ENCODE results near the gene FHOD1. TPM values are rescaled to one million over a fixed set of nuclear protein-coding genes. Genes with fewer than 3 reads are reported as not detected.

Gene FHOD1
- total RNA-seq, 4 donors from 2014 or later: 13.3 to 64.4 (median 38.8) TPM

DNA sequence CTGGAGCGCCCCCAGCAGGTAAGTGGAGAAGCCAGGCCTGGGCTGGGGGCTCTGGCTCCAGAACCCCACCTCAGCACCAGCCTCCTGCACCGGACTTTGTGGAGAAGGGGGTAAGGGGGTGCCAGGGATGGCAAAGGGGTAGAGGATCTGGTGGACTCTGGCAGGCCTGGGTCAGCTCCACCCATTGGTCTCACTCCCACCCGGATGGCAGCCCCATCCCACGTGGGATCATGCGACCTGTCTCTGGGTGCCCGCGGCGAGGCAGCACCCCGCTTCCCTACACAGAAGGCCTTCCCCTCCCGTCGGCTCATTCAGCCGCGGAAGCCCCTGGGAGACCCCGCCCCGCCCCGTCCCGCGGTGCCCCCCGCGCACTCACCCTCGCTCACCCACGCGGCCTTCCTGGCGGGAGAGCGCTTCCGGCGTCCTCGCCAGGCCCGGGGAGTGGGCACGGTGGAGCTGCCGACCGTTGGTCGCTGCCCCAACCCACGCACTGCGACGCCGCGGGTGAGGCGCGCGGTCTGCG is 31.6 kb upstream of the FHOD1 start:
- Histone ChIP-seq H3K4me3 (peak overlapping the region; percentile 65 to 95 (median 85)), H3K27ac (peak overlapping the region; percentile 33 to 75 (median 61)), H3K4me1 (peaks cover 0 to 27% (median 7%) of the 10 kb centered on the region in 4 donors), H3K36me3 (no peaks in the 10 kb centered on the region), H3K27me3 (no peaks in the 10 kb centered on the region), H3K9me3 (no peaks in the 10 kb centered on the region)
- no peak for TF ChIP-seq POLR2A (IDR thresholded peaks at IDR 0.05)
- TF ChIP-seq, protein P1, sequence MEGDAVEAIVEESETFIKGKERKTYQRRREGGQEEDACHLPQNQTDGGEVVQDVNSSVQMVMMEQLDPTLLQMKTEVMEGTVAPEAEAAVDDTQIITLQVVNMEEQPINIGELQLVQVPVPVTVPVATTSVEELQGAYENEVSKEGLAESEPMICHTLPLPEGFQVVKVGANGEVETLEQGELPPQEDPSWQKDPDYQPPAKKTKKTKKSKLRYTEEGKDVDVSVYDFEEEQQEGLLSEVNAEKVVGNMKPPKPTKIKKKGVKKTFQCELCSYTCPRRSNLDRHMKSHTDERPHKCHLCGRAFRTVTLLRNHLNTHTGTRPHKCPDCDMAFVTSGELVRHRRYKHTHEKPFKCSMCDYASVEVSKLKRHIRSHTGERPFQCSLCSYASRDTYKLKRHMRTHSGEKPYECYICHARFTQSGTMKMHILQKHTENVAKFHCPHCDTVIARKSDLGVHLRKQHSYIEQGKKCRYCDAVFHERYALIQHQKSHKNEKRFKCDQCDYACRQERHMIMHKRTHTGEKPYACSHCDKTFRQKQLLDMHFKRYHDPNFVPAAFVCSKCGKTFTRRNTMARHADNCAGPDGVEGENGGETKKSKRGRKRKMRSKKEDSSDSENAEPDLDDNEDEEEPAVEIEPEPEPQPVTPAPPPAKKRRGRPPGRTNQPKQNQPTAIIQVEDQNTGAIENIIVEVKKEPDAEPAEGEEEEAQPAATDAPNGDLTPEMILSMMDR (IDR thresholded peaks at IDR 0.05): peak in 4 of 6 experiments; percentile 13 to 30 (median 21)
- peak in 2 of 3 donors; percentile 39 to 61 for DNase-seq

DNA sequence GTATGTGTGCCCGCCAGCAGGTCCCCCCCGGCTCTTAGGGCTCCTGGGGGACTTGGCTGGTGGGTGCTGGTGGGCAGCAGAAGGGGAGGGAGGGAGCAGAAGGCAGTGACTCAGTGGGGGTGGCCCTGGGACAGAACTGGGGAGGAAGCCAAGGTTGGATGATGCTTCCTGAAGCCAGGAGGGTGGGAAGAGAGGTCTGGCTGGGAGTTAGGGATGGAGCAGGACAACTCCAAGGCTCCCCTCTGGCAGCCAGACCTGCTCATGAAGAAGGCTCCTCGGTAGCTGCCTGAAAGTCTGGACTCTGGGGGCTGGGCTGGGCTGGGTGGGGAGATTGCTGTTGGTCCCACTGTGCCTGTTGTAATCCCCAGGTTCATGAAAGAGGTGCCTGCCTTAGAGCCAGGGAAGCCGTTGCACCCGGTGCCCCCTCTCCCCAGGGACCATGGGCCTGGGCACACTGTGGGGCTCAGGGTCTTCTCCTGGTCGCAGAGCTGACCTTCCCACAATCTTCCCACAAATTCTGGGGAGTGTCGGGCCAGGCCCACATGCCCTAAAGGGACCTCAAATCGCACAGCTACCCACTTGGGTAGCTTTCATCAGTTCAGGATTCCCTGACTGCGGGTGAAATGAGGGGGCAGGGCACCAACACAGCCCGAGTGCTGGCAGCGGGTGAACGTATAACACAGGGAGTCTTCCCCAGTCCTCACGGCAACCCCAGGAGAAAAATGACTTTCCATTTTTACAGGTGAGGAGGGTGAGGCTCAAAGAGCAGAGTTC is 30.9 kb upstream of the FHOD1 start:
- peak overlapping the region; percentile 65 to 95 (median 85) for H3K4me3 ChIP-seq
- H3K9me3 ChIP-seq: no peaks in the 10 kb centered on the region
- no peak for DNase-seq
- TF ChIP-seq, protein P1 (IDR thresholded peaks at IDR 0.05): no peak
- no peak for TF ChIP-seq POLR2A (IDR thresholded peaks at IDR 0.05)
- H3K36me3 ChIP-seq: no peaks in the 10 kb centered on the region
- peak overlapping the region; percentile 33 to 75 (median 61) for H3K27ac ChIP-seq
- H3K27me3 ChIP-seq: no peaks in the 10 kb centered on the region
- H3K4me1 ChIP-seq: peaks cover 0 to 27% (median 7%) of the 10 kb centered on the region in 4 donors

DNA sequence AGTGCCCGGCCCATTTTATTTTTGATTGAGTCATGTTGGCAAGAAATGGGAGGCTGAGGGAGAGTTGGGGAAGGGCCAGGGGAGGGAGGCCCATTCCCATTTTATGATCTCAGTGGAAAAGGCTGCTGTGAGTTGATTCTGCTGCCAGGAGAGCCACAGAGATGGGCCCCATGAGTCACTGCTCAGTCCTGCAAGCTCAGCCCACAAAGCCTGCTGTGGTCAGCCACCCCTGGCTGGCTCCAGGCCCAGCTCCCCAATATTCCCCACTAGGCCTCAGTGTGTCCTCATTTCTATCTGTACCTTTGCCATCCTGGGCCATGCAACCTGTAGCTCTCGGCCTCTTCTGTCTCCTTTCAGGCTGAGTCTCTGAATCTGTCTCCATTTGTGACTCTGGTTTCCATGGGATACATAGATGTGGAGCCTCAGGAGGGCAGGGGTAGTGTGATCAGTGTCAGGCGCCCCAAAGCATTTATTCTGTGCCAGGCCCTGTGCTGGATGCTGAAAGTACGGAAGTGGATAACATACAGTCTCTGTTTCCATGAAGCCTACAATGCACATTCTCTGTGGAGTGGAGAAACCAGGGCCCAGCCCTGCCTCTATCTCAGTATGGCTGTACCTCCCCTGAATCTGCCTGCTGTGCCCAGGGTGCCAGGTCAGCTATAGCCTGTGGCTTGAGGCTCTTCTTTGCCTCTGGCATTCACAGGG is 30.2 kb upstream of the FHOD1 start:
- H3K36me3 ChIP-seq: no peaks in the 10 kb centered on the region

DNA sequence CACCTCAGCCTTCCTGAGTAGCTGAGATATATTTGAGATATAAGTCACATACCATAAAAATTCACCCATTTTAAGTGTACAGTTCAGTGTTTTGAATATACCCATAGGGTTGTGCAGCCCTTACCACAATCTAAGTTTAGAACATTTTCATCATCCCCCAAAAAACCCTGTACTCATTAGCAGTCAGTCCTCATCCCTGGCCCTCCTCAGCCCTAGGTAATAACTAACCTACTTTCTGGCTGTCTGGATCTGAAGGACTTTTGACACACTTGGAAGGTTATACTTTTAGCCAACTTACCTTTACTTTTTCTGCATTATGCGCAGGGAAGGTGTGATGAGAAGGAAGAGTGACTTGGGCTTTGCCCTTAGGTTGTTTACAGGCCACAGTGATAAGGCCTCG is 28.0 kb upstream of the FHOD1 start:
- Histone ChIP-seq H3K4me3 (no peak overlapping the region), H3K36me3 (no peaks in the 10 kb centered on the region)

More for the DNA sequence above, 30.2 kb upstream of the FHOD1 start:
- no peaks in the 10 kb centered on the region for H3K9me3 ChIP-seq
- H3K4me3 ChIP-seq: no peak overlapping the region
- no peaks in the 10 kb centered on the region for H3K27me3 ChIP-seq
- H3K27ac ChIP-seq: peak overlapping the region in 2 of 4 donors; percentile 52 to 70
- H3K4me1 ChIP-seq: peaks cover 0 to 27% (median 7%) of the 10 kb centered on the region in 4 donors
- DNase-seq: no peak
- TF ChIP-seq POLR2A (IDR thresholded peaks at IDR 0.05): no peak

DNA sequence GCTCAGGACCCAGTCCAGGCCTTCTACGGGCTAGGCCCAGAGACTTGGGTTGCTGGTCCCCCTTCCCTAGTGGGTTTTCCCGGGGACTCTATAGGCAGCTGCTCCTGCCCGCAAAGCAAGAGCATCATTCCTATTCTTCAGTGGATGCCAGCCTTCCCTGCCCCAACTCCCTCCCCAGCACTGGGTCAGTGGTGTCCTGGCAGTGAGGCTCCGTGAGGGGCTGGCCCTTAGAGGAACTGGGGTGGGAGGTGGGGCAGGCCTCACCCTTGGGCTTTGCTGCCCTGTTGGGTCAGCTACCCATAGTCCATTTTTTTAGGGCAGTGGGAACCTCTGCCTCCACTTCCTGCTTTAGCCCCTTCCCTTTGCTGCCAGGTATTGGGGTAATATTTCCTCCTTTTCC is 24.2 kb upstream of the FHOD1 start:
- TF ChIP-seq, protein P1 (IDR thresholded peaks at IDR 0.05): no peak
- TF ChIP-seq POLR2A (IDR thresholded peaks at IDR 0.05): no peak
- Histone ChIP-seq H3K27ac (no peak overlapping the region), H3K36me3 (no peaks in the 10 kb centered on the region), H3K9me3 (no peaks in the 10 kb centered on the region), H3K4me1 (no peaks in the 10 kb centered on the region), H3K27me3 (no peaks in the 10 kb centered on the region), H3K4me3 (no peak overlapping the region)
- DNase-seq: no peak

More for the DNA sequence above, 28.0 kb upstream of the FHOD1 start:
- DNase-seq: no peak
- TF ChIP-seq, protein P1 (IDR thresholded peaks at IDR 0.05): no peak
- no peak for TF ChIP-seq POLR2A (IDR thresholded peaks at IDR 0.05)
- Histone ChIP-seq H3K9me3 (no peaks in the 10 kb centered on the region), H3K4me1 (peaks cover 0 to 27% (median 7%) of the 10 kb centered on the region in 4 donors), H3K27me3 (no peaks in the 10 kb centered on the region), H3K27ac (no peak overlapping the region)

All from Peyer's patch (tissue), 4 donors.